ENCODE measurements around the gene CCDC120.

The CCDC120 gene

GRCh38 chrX:49101629-49101984 lies 42.8 kb downstream of the CCDC120 start:
- no peak for DNase-seq (ENCODE audit: low read depth in 2 of 2)

- DNase-seq (ENCODE audit: low read depth in 2 of 2): no peak
Measured at GRCh38 chrX:49102190-49102589, 43.4 kb downstream of the CCDC120 start.

DNA sequence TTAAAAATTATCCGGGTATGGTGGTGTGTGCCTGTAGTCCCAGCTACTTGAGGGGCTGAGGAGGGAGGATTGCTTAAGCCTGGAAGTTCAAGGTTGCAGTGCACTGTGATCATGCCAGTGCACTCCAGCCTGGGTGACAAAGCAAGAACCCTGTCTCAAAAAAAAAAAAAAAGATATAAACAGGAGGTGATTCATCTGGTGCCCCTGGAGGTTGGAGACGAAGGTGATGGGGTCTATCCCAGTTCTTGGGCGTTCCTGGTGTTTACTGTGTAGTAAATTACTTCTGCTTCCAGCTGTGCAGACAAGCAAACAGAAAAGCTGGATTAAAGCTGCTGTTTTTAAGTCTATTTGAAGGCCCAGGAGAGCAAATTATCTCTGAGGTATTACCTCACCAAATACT lies 44.8 kb downstream of the CCDC120 start:
- no peak for DNase-seq (ENCODE audit: low read depth in 2 of 2)

DNA sequence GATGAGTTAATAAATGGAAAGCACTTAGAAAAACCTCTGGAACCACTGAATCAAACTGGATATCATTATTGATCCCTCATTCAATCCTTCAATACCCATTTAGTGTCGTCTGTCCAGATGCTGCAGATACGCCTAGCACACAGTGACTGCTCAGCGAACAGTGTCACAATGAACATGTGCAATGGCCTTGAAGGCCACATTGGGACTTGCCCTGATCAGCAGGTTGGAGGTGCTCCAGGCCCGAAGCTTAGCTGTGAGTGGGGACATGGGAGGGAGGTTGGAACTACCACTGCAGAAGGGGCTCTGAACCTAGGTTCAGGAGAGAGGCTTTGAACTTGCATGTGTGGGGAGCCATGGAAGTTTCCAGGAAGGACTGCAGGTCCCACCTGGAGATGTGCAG lies 47.5 kb downstream of the CCDC120 start:
- DNase-seq (ENCODE audit: low read depth in 2 of 2): no peak

DNA sequence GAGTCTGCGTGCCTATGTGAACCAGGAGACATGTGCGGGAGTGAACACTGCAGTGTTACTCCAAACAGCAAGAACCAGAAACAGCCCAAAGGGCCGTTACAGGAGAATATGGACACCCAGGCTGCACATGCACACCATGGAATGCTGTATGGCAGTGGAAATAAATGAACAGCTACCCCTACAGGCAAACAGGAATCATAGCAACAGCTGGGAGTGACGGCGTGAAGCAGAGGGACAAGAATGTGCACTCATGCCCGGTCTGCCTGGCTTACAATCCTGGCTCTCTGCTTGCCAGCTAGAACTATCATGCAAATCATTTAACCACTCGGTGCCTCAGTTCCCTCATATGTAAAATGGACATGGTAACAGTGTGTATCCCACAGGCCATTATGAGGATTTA lies 48.1 kb downstream of the CCDC120 start:
- no peak for DNase-seq (ENCODE audit: low read depth in 2 of 2)

- DNase-seq (ENCODE audit: low read depth in 2 of 2): no peak
Measured at GRCh38 chrX:49108641-49109040, 49.8 kb downstream of the CCDC120 start.

DNA sequence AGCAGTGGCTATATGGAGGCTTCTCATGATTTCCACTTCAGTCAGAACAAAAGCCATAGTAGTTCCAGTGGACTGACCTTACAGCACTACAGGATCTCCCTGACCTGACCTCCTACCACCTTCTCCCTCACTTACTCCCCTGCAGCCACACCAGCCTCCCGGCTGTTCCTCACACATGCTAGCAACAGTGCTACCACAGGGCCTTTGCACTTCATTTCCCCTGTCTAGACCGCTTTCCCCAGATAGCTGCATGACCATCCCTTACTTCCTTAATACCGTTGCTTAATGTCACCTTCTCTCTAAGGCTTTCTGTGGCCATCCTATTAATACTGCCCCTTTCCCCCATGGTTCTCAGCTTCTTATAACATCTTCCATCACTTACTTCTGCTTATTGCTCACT lies 51.6 kb downstream of the CCDC120 start:
- DNase-seq (ENCODE audit: low read depth in 2 of 2): no peak

GRCh38 chrX:49111791-49112190 lies 53.0 kb downstream of the CCDC120 start:
- no peak for DNase-seq (ENCODE audit: low read depth in 2 of 2)

DNA sequence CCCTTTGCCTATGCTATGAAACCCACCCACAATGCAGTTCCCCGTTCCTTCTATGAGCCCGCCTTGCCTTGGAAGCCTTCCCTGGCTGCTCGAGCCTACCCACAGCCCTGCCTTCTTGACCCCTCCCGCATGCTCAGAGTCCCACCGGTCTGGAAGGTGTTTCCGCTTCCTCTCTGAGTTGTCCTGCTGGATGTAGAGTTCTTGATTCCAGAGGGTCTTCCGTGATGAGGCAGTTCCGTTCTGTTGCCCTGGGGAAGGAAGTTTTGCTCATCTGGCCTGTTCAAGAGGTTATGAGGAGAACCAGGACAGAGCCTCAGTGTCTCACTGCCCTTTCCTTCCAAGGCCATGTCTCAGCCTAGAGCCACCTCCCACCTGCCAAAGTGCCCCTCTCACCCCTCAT lies 57.3 kb downstream of the CCDC120 start:
- no peak for DNase-seq (ENCODE audit: low read depth in 2 of 2)

DNA sequence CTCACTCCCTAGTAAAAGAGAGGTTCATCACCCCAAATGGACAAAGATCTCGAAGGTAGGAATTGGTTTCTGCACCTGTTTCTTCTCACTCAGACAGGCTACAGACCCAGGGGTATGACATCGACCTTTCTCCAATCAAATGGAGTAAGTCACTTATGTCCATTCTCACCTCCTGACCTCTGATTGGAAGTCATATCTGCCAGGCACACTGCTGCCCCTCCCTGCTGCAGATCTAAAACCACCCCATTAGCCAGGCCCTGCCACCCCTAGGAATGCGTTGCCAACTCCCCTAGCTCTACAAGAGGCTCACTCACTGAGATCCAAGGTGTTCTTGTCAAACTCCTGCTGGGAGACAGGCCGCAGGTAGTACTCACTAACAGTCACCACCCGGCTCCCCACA lies 57.9 kb downstream of the CCDC120 start:
- no peak for DNase-seq (ENCODE audit: low read depth in 2 of 2)

GRCh38 chrX:49117581-49117980 lies 58.8 kb downstream of the CCDC120 start:
- DNase-seq (ENCODE audit: low read depth in 2 of 2): no peak
